Inflammatory macrophage treated with lipopolysaccharide for 1 hour (primary cell): ENCODE data around the gene RIPK3.
"Not testable (repeated sequence)": the region's sequence is repeated elsewhere in the genome, so short reads cannot be mapped to it uniquely, and the experiment has no call there.

Source experiments
- DNase-seq, 2 donors: peaks; one replicate each; pipeline ENCODE4 v3.0.0-alpha.2; 2020 to 2022

The RIPK3 gene

GRCh38 chr14:24339284-24340151 is at the start of gene RIPK3:
TSS of gene RIPK3 (minus strand) at chr14:24339991. CDS start at chr14:24339826, 165 bp downstream.
- peak; percentile 50 to 71 for DNase-seq

GRCh38 chr14:24389226-24389848 is 49.5 kb upstream of the RIPK3 start:
- no peak for DNase-seq

- DNase-seq, result no peak
Observed at GRCh38 chr14:24388474-24389179, 48.8 kb upstream of the RIPK3 start.

DNA sequence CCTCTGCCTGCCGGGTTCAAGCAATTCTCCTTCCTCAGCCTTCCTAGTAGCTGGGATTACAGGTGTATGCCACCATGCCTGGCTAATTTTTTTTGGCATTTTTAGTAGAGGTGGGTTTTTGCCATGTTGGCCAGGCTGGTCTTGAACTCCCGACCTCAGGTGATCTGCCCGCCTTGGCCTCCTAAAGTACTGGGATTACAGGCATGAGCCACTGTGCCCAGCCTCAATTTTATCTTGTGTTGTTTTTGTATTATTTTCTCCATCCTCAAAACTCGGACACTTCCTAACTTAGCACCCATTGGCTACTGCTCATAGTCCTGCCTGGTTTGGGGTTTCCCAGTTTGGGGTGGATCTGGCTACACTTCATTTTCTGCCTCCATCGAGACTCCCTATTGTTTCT is 47.8 kb upstream of the RIPK3 start:
- not testable (repeated sequence) for DNase-seq

GRCh38 chr14:24387009-24387345 is 47.2 kb upstream of the RIPK3 start:
- no peak for DNase-seq

DNA sequence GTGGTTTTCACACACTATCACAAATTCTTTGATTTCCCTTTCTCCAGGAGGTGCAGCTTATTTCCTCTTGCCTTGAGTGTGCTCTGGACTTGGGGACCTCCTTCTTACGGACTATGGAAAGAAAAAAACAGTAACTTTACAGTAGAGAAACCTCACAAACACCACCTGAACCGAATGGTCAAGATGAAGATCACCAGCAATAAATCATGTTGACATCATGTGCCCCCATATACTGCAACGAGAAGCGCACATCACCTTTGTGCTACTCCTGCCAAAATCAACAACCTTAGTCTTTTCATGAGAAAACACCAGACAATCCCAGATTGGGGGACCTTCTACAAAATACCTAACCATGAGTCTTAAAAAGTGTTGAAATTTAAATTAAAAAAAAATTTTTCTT is 45.7 kb upstream of the RIPK3 start:
- DNase-seq, result no peak

DNA sequence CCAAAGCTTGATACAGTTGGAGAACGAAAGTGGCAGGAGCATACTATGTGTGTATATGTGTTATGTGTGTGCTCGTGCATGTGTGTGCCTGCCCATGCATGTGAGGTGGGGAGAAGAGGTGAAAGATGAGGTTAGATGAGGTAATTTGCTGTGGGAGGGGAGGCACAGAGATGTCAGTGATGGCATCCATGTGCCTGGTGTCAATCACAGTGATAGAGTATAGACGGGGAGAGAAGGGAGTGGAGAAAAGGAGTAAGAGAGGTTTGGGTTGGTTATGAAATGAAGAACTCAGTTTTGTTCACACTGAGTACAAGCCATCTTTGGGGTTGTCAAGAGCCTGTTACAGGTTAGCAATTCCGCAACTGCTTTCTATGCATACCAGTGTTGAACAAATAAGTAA is 44.4 kb upstream of the RIPK3 start:
- DNase-seq, result no peak

- DNase-seq, result no peak
Observed at GRCh38 chr14:24382064-24382371, 42.2 kb upstream of the RIPK3 start.

DNA sequence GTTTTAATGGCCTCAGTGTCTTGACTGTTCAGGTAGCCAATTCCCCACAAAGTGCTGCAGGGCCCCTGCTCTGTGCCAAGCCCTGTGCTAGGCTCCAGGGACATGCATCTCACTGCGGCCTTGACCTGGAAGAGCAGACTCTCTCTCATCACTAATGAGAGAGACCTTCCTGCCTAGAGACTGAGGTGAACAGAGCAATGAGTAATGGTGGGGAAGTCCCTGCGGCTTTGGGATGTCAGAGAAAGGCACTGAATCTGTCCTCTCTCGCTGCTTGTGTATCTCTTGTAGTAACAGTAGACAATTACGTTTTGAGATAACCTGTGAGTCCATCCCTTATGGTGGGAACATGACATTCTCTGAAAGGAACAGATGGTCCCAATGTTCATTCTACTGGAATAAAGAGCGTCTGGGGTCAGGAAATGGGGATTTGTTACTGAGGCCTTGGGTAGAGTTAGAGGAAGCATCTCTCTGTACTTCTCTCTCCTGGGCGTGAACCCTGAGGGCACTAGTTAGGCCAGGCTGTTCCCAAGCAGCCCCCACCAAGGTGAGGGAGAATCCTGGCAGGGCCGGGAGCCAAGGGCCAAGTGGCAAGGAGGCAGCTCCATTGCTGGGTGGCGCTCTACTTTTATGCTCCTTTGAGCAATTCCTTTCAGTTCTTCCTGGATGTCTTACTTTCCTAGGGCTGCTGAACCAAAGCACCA is 41.7 kb upstream of the RIPK3 start:
- no peak for DNase-seq

DNA sequence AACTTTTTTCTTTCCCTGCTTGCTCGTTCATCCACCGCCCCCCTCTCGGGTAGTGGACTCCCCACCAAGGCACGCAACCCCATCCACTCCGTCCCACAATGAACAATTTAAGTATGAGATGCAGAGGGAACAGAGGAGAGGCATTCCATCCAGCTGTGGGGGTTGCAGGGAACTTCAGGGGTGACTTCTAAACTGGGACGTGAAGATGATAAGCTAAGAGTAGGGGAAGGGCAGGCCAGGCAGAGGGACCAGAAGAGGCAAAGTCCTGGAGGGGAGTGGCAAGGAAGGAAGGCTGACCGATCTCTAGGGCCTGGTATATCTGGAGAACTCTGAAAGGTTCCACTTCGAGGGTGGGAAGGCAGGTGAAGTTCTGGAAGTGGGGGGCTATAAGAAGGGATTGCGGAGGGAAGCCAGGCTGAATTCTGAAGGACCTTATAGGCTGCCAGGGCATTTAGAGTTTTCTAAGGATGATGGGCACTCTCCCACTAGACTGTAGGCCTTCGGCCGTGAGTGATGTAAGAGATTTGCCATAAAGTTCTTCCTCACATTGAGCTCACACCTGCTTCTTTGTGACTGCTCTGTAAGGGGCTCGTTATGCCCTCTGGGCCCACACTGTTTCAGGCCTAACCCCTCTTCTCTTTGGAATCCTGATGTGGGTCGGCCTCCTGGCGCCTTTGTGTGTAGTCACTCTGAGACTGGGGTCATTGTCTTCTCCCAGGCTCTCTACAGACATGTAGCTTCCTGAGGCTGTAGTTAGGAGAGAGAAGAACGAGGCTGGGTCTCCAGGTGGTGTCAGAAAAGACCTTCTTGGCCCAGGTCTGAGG is 40.3 kb upstream of the RIPK3 start:
- no peak for DNase-seq

- DNase-seq, result no peak
Observed at GRCh38 chr14:24378981-24379906, 39.5 kb upstream of the RIPK3 start.

- DNase-seq, result no peak
Observed at GRCh38 chr14:24378327-24378726, 38.5 kb upstream of the RIPK3 start.

- no peak for DNase-seq
Observed at GRCh38 chr14:24377657-24378056, 37.9 kb upstream of the RIPK3 start.

DNA sequence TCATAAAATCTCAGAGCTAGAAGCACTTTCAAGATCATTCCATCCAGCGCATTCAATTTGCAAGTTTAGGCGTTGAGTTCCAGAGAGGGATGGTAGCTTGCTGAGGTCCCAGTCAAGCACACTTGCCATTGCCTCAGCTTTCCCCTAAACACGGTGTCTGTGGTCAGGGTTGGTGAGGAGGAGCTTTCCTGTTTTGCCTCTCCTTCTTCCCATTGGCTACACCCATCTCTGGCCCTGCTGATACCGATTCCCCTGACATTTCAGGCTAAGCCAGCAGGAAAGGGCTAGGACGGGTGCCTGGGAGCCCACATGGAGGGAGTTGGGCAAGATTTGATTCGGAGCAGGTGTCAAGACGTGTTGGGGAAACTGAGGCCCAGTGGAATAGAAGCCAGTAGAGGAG is 37.3 kb upstream of the RIPK3 start:
- DNase-seq, result no peak

- DNase-seq, result no peak
Observed at GRCh38 chr14:24376448-24377070, 36.8 kb upstream of the RIPK3 start.

GRCh38 chr14:24372701-24373416 is 33.1 kb upstream of the RIPK3 start:
- no peak for DNase-seq

GRCh38 chr14:24371605-24372004 is 31.8 kb upstream of the RIPK3 start:
- DNase-seq, result not testable (repeated sequence)

GRCh38 chr14:24370748-24371147 is 31.0 kb upstream of the RIPK3 start:
- no peak for DNase-seq

DNA sequence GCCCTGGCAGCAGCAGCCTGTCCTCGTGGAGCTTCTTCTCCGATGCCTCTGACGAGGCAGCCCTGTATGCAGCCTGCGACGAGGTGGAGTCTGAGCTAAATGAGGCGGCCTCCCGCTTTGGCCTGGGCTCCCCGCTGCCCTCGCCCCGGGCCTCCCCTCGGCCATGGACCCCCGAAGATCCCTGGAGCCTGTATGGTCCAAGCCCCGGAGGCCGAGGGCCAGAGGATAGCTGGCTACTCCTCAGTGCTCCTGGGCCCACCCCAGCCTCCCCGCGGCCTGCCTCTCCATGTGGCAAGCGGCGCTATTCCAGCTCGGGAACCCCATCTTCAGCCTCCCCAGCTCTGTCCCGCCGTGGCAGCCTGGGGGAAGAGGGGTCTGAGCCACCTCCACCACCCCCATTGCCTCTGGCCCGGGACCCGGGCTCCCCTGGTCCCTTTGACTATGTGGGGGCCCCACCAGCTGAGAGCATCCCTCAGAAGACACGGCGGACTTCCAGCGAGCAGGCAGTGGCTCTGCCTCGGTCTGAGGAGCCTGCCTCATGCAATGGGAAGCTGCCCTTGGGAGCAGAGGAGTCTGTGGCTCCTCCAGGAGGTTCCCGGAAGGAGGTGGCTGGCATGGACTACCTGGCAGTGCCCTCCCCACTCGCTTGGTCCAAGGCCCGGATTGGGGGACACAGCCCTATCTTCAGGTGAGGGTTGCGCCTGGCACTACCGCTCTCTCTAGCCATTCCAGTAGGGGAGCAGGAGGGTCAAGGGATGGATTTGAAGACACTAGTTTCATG is 30.3 kb upstream of the RIPK3 start:
- no peak for DNase-seq
